Tongue (tissue), 2 donors: ENCODE results near the gene LRRC4C. TPM values are rescaled to one million over a fixed set of nuclear protein-coding genes. Genes with fewer than 3 reads are reported as not detected.
"Not testable (repeated sequence)": the region's sequence is repeated elsewhere in the genome, so short reads cannot be mapped to it uniquely, and the experiment has no call there.

Experiments used
- DNase-seq: peaks from one replicate; pipeline ENCODE4 v3.0.0-alpha.2; 2015
- total RNA-seq: library from RNA; depleted of rRNA; stranded (reverse); fragments of >200 nt; gene quantifications from one replicate; pipeline ENCODE4 v1.2.3, GENCODE V29; 2014

Gene LRRC4C
- total RNA-seq, 1 donor from 2014 or later = 4.7 TPM

DNA sequence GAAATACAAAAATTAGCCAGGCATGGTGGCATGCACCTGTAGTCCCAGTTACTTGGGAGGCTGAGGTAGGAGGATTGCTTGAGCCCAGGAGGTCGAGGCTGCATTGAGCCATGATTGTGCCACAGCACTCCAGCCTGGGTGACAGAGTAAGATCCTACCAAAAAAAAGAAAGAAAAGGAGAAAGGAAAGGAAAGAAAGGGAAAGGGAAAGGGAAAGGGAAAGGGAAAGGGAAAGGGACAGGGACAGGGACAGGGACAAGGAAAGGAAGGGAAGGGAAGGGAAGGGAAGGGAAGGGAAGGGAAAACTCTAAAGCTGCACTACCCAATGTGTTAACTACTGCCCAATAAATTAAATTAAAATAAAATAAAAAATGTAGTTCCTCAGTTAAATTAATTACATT lies 601.7 kb downstream of the LRRC4C start:
- DNase-seq = not testable (repeated sequence)

DNA sequence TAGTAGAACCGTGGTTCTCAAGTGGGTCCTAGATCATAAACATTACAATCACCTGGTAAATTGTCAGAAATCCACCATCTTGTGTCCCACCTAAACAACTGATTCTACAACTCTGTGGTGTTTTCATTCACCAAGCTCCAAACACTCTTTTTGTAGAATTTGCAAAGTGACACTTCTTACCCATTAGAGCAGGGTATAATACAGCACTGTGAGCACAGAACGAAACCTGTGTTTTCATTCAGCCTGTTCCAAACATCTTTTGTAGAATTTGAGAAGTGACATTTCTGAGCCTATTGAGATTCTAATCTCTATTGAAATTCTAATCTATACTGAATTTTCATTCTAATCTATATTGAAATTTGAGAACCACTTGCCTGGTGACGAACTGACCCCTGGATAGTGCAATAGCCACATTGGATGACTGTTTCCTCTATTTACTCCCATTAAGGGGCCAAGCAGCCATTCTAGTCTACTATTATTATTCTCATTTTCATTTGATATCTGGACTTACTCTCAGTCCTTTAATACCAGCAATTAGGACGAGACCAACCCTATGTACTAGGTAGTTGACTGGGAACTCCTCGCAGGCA lies 616.6 kb downstream of the LRRC4C start:
- DNase-seq = no peak

DNA sequence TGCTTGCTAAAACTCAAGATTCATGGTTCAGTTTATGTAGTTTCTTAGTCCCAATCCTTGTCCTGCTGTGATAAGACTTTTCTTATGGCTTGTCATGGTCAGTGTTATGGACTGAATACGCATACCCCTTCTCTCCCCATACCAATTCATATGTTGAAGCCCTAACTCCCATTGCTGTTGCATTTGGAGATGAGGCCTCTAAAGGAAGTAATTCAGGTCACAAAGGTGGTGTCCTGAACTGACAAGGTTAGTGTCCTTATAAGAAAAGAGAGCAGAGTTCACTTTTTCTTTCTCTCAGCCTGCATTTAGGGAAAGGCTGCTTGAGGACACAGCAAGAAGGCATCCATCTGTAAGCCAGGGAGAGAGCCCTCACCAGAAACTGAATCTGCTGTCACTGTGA lies 618.2 kb downstream of the LRRC4C start:
- DNase-seq = no peak

GRCh38 chr11:40838181-40838683 lies 621.2 kb downstream of the LRRC4C start:
- DNase-seq = no peak

DNA sequence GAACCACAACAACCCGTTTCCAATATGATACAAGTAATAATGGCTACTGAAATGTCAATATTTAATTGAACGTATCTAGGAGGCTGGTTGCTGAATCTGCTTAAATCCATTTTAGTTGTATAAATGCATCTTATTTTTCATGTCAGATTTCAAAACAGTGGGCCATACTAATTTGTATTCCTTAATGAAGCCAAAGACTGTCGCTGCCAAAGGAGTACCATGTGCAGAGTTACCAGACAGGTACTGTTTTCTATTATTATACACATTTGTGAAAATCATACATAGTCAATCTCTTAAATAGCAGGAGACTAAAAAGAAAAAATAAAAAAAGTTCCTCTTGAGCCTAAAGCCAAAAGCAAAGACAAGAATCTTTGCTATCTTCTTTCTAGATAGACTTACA lies 632.3 kb downstream of the LRRC4C start:
- no peak for DNase-seq

- no peak for DNase-seq
These were observed 632.9 kb downstream of the LRRC4C start for GRCh38 chr11:40826601-40827000.

DNA sequence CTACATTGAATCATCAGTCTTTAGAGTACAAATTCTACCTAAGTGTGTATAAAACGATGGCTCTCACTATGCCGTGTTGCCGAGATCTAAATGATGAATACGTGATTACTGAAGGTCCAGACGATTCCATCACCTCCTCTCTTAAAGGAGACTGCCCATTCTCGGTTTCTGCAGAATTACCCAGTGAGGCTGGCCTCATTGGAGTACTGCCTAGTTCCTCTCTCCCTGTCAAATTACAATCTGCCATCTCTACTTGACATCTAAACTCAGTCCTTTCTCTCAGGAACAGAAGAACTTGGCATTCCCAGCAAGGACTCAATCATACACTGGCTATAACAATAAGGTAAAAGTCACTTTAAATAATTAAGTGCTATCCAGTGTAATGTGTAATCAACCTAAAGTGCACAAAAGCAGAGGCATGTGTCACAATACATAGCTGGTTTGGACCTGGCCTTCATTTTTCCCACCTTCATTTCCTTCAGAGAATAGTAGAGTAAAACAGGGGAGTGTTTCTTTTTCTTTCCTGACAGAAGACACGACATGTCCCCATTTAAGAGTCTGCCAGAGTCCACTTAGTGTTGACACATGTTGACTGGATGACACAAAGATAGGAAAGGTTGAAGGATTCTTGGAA lies 634.1 kb downstream of the LRRC4C start:
- no peak for DNase-seq

GRCh38 chr11:40819230-40819629 lies 640.2 kb downstream of the LRRC4C start:
- no peak for DNase-seq

DNA sequence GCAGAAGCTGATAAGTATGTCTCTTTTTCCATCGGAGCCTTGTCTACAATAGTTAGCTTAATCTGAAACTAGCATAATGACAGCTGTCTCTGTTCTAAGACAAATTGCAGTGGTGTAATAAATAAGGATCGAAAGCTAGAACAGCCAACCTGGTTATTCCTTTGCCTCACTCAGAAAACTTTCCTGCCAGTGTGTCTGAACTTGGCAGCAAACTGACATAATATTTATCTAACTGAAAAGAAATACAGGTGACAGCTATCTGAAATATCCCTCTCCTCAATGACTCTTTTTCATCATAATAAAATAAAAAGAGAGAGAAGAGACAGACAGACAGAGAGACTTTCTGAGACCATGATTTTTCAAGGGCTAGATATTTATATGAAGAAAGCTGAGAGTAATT lies 642.5 kb downstream of the LRRC4C start:
- no peak for DNase-seq

- no peak for DNase-seq
These were observed 661.5 kb downstream of the LRRC4C start for GRCh38 chr11:40797981-40798380.

DNA sequence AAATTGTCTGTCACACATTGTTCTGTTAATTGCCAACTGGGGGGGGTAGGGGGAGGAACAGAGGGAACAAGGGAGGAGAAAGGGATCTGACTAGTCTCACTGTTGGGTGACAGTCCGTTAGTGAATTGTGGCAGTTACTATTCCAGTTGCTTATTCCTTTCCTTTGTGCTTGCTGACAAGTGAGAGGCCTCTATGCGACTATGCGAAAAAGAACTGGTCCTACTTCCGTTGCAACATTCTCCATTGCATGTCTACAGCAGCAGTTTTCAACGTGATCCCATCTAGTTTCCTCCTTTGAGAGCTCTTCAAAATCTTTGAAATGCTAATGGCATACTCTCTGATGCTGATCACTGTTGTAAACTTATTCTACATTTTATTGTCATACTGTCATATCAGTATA lies 672.2 kb downstream of the LRRC4C start:
- DNase-seq = no peak

DNA sequence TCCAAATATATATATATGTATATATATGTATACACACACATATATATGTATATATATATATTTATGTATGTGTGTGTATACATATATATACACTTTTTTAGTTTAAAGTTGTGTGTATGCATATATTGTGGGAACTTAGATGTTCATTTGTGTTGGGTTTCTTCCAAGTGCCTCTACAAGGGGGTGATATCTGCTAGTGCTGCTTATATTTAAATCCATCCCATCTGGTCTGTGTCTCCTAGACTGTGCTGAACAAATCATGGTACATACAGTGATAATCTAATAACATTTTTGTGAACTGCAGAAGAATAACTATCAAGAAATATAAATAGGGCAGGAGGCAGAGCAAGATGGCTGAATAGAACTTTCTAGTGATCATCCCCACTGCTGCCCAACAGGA lies 696.4 kb downstream of the LRRC4C start:
- no peak for DNase-seq

DNA sequence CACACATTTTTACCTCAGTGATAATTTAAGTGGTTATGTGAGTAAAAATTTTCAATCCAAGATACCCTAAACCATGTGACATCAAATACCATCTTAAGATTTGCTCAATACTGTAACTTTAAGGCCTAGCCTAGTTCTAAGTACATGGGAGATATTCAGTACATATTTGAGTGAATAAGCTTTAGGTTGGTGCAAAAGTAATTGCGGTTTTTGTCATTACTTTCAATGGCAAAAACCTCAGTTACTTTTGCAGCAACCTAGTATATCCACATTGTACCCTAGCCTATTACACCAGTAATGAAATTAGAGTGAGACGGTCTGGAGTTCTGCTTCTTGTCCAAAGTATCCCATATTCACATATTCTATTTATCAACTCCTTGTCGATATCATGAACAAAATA lies 700.1 kb downstream of the LRRC4C start:
- DNase-seq = no peak

DNA sequence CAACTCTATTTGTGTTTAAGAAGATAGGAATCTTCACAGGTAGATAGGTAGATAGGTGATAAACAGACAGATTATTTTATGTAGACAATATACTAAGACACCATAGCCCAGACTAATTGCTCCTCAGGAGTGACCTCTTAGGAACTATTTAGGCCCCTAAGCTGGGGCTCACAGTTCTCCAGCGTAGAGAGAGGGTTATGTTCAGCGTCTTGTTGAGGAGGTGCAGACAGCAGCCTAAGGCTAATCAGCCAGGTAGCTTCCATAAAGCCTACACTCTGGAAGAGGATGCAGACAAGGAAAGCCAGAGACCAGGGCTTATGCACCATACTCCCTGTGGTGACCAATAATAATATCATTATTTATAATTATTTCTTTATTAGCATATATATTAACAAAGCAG lies 705.2 kb downstream of the LRRC4C start:
- no peak for DNase-seq

- DNase-seq = no peak
These were observed 713.2 kb downstream of the LRRC4C start for GRCh38 chr11:40746282-40746681.

- peak; percentile 62 for DNase-seq
These were observed 727.3 kb downstream of the LRRC4C start for GRCh38 chr11:40732132-40732531.

DNA sequence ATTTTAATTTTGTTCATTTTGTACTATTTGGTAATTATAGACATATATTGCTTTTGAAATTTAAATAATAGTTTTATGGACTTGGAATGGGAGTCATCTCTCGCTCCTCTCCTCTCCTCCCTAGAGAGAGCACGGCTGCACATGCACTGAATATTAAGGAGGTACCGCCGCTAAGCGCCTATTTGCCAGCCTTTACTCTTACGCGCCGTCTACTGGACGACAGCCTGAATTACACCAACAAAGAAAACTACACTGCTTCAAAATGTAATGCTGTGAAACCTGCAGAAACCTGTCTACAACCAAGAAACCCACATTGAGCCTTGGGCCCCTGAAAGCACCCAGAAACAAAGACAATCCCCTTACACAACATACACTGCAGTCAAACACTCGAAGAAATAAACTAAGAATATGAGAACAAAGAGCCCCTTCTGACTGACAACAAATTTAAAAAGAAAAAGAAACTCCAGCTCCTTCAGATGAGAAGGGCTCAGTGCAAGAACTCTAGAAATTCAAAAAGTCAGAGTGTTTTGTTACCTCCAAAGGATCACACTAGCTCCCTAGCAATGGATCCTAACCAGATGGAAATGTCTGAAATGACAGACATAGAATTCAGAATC lies 737.2 kb downstream of the LRRC4C start:
- DNase-seq = peak; percentile 5

- DNase-seq = no peak
These were observed 742.9 kb downstream of the LRRC4C start for GRCh38 chr11:40716344-40717130.

GRCh38 chr11:40713083-40713482 lies 746.4 kb downstream of the LRRC4C start:
- no peak for DNase-seq

DNA sequence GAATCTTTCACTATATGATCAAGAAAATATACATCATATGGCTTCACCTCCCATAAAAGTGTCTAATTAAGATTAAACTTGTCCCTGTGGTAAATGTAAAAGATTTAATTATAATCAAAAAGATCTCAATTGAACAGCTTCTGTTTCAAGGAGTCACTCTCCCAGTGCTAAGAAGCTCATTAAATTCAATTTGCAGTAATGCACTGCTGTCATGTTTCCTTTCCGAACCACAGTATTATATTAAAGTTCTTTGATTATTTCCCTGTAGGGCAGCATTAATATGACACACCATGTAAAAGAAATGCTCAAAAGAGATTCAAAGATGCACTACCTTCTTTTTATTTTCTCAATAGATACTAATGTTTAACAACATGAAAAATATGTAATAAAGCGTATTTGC lies 758.4 kb downstream of the LRRC4C start:
- DNase-seq = no peak

DNA sequence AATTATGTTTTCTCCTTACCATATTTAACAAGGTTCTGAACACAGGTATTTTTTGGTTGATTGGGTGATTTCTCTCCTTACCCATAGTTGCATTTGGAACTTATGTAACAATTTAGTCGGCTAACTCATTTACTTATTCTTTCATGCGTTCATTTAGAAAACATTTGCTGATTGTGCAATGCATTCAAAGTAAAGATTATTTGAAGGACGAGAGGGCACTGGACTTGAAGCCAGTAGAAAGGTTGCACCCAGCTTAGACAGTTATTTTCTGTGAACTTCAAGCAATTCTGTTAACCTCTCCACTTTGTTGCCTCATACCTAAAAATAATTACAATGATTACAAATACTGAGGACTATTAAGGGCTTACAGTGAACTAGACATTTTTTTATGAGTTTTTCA lies 769.6 kb downstream of the LRRC4C start:
- DNase-seq = no peak

GRCh38 chr11:40688369-40688768 lies 771.1 kb downstream of the LRRC4C start:
- no peak for DNase-seq

- no peak for DNase-seq
These were observed 772.7 kb downstream of the LRRC4C start for GRCh38 chr11:40686765-40687164.
